Transverse colon (tissue), 4 donors: ENCODE measurements around the gene ZYX. TPM values are rescaled to one million over a fixed set of nuclear protein-coding genes. Genes with fewer than 3 reads are reported as not detected.
"Not testable (repeated sequence)": the region's sequence is repeated elsewhere in the genome, so short reads cannot be mapped to it uniquely, and the experiment has no call there.

Experiments used
- DNase-seq: peaks from one replicate; pipeline ENCODE4 v3.0.0-alpha.2; 2019
- H3K27ac ChIP-seq, 4 donors: fragments of 200-600 bp; sonication (generic); 2 replicates each; pipeline ENCODE4 v1.5.1; 2016 to 2018; ENCODE audit warnings: inconsistent platforms in 4 of 4
- H3K27me3 ChIP-seq: fragments of 200-600 bp; sonication (generic); 2 replicates; pipeline ENCODE4 v1.5.1; 2017; ENCODE audit warnings: inconsistent platforms
- H3K36me3 ChIP-seq, 4 donors: fragments of 200-600 bp; sonication (generic); 2 replicates each; pipeline ENCODE4 v1.5.1; 2017 to 2019; ENCODE audit warnings: inconsistent platforms in 4 of 4
- H3K4me1 ChIP-seq, 4 donors: fragments of 200-600 bp; sonication (generic); 2 replicates each; pipeline ENCODE4 v1.5.1; 2017 to 2020; ENCODE audit warnings: inconsistent platforms in 4 of 4
- H3K4me3 ChIP-seq, 4 donors: fragments of 200-600 bp; sonication (generic); 1 replicate in 1 of 4; 2 replicates in 3 of 4; pipeline versions ENCODE4 v1.5.1 to v1.6.1; 2017 to 2019; ENCODE audit warnings: inconsistent platforms in 4 of 4
- H3K9me3 ChIP-seq, 2 donors: fragments of 200-600 bp; sonication (generic); 2 replicates each; pipeline ENCODE4 v1.5.1; 2017 to 2019; ENCODE audit warnings: inconsistent platforms in 2 of 2
- CTCF ChIP-seq, 5 experiments: fragments of 200-600 bp in 3 of 5; fragments of 450-650 bp in 2 of 5; sonication (generic) in 3 of 5; IDR thresholded peaks; 1 replicate in 2 of 5; 2 replicates in 3 of 5; pipeline ENCODE4 v1.5.1; 2016 to 2017; ENCODE audit warnings: antibody characterized with exemption in 5 of 5, inconsistent platforms in 3 of 5, mild to moderate bottlenecking in 2 of 5, moderate library complexity in 1 of 5
- EP300 ChIP-seq: sonication (generic); formaldehyde crosslinking; IDR thresholded peaks from one replicate; pipeline ENCODE4 v1.6.1; 2017; ENCODE audit warnings: antibody characterized with exemption, low read depth
- POLR2A ChIP-seq: fragments of 450-650 bp; IDR thresholded peaks from one replicate; pipeline ENCODE4 v1.6.1; 2016; ENCODE audit warnings: antibody characterized with exemption, mild to moderate bottlenecking, moderate library complexity
- POLR2AphosphoS5 ChIP-seq, 3 donors: sonication (generic); formaldehyde crosslinking; IDR thresholded peaks; one replicate each; pipeline ENCODE4 v1.6.1; 2016; ENCODE audit warnings: antibody characterized with exemption in 3 of 3
- WGBS, 2 donors: methylation state at CpG; one replicate each; pipeline ENCODE4 v1.1.5; 2018; ENCODE audit warnings: low coverage in 1 of 2; 5-methylcytosine and 5-hydroxymethylcytosine counted together
- in situ Hi-C, 4 donors: fragments of 200-750 bp; cut with MboI; loops; one replicate each; pipeline versions ENCODE4 v1.15.0 to v1.15.1; 2017; ENCODE audit warnings: low sequenced_read_pairs in 3 of 4, low pct_ligation_motif_present in 1 of 4, low pct_unique_long_range_greater_than_20kb in 1 of 4
- intact Hi-C: fragments of 100-400 bp; cut with DNase I; formaldehyde crosslinking; loops from one replicate; pipeline ENCODE4 v1.15.1; 2023; ENCODE audit warnings: low total_unique reads
- total RNA-seq, 4 donors: library from RNA; depleted of rRNA; stranded (reverse); fragments of >200 nt; gene quantifications; one replicate each; pipeline ENCODE4 v1.1.0, GENCODE V29; 2016

The ZYX gene
- total RNA-seq, 4 donors from 2014 or later = 45.2 to 217 (median 110) TPM

- TF ChIP-seq POLR2A = no peak
- no peak for TF ChIP-seq EP300
- no peak for TF ChIP-seq POLR2AphosphoS5 (IDR thresholded peaks at IDR 0.05)
- TF ChIP-seq CTCF (IDR thresholded peaks at IDR 0.05) = no peak
- H3K4me3 ChIP-seq = no peak overlapping the region
- peaks cover 10 to 35% (median 21%) of the 10 kb centered on the region in 4 donors for H3K4me1 ChIP-seq
- DNase-seq = no peak
- in situ Hi-C loops (loop anchor here in 2 of 4 donors (10.0 kb wide), 3 partner anchors 62 to 168 kb away; partner anchors contain the start of genes CLCN1 (in 1 of the 2) and TAS2R41 (in 1 of the 2)), intact Hi-C loops (no loop called here)
- no peaks in the 10 kb centered on the region for H3K27me3 ChIP-seq
- no peaks in the 10 kb centered on the region for H3K36me3 ChIP-seq
- no peak overlapping the region for H3K27ac ChIP-seq
- WGBS, 2 donors = 88% methylated on average over 8 of the region's 8 CpGs; no CpG with 5 or more reads in 1 of the 2 donors
- H3K9me3 ChIP-seq = no peaks in the 10 kb centered on the region
Observed at GRCh38 chr7:143413123-143413522, 32.0 kb downstream of the ZYX start.

- H3K4me3 ChIP-seq, H3K9me3 ChIP-seq, intact Hi-C loops, H3K27me3 ChIP-seq, H3K36me3 ChIP-seq, DNase-seq, H3K27ac ChIP-seq: not testable (repeated sequence)
- 87 to 92% methylated on average over 6 to 7 of the region's 7 CpGs for WGBS, 2 donors
- peaks cover 0 to 17% (median 6%) of the 10 kb centered on the region in 4 donors for H3K4me1 ChIP-seq
- in situ Hi-C loops = loop anchor here in 2 of 4 donors (10.0 kb wide), 3 partner anchors 60 to 170 kb away; partner anchors contain the start of genes CLCN1 (in 1 of the 2) and TAS2R41 (in 1 of the 2)
Observed at GRCh38 chr7:143415209-143415608, 34.1 kb downstream of the ZYX start.

GRCh38 chr7:143415742-143416397, 34.7 kb downstream of the ZYX start:
- WGBS, 2 donors = 83 to 89% methylated on average over 8 of the region's 8 CpGs

GRCh38 chr7:143416565-143417149, 35.5 kb downstream of the ZYX start:
- TF ChIP-seq CTCF (IDR thresholded peaks at IDR 0.05) (peak; percentile 74 to 79 (median 77)), POLR2AphosphoS5 (IDR thresholded peaks at IDR 0.05) (no peak)
- no peaks in the 10 kb centered on the region for H3K9me3 ChIP-seq
- no peak overlapping the region for H3K27ac ChIP-seq
- no peak for DNase-seq
- H3K4me1 ChIP-seq = peaks cover 0 to 7% (median 0%) of the 10 kb centered on the region in 4 donors
- H3K4me3 ChIP-seq = no peak overlapping the region
- no peaks in the 10 kb centered on the region for H3K36me3 ChIP-seq
- in situ Hi-C loops (loop anchor here in 2 of 4 donors (10.0 kb wide), 3 partner anchors 58 to 172 kb away; partner anchors contain the start of genes CLCN1 (in 1 of the 2) and TAS2R41 (in 1 of the 2)), intact Hi-C loops (loop anchor here (2.0 kb wide), 1 partner anchor 176 kb away; no protein-coding TSS in a partner anchor)
- 0 to 4% methylated on average over 2 to 3 of the region's 3 CpGs for WGBS, 2 donors
- no peaks in the 10 kb centered on the region for H3K27me3 ChIP-seq

More at GRCh38 chr7:143415742-143416397, 34.7 kb downstream of the ZYX start:
- Histone ChIP-seq H3K27ac (no peak overlapping the region), H3K36me3 (no peaks in the 10 kb centered on the region), H3K4me3 (no peak overlapping the region), H3K9me3 (no peaks in the 10 kb centered on the region), H3K4me1 (peaks cover 0 to 12% (median 2%) of the 10 kb centered on the region in 4 donors), H3K27me3 (no peaks in the 10 kb centered on the region)
- intact Hi-C loops (loop anchor here (2.0 kb wide), 1 partner anchor 175 kb away; no protein-coding TSS in a partner anchor), in situ Hi-C loops (loop anchor here in 2 of 4 donors (10.0 kb wide), 3 partner anchors 59 to 171 kb away; partner anchors contain the start of genes CLCN1 (in 1 of the 2) and TAS2R41 (in 1 of the 2))
- DNase-seq = no peak
- TF ChIP-seq POLR2AphosphoS5 (IDR thresholded peaks at IDR 0.05) (no peak), CTCF (IDR thresholded peaks at IDR 0.05) (no peak), POLR2A (no peak), EP300 (no peak)
